ENCODE data around the gene SCYGR8.

Gene SCYGR8

GRCh38 chr2:227785293-227785692 is 39.6 kb downstream of the SCYGR8 start:
- no peaks in the 10 kb centered on the region for H4K20me1 ChIP-seq (ENCODE audit: insufficient read depth, low read length)
- no peak overlapping the region for H2AFZ ChIP-seq (ENCODE audit: low read depth, low read length)
- no peak for DNase-seq
- no peaks in the 10 kb centered on the region for H3K79me2 ChIP-seq (ENCODE audit: insufficient read depth, low read length)
- H3K36me3 ChIP-seq (ENCODE audit: insufficient read depth, low read length) = no peaks in the 10 kb centered on the region
- H3K4me3 ChIP-seq (ENCODE audit: low read depth in 1 of 2, low read length in 2 of 2) = no peak overlapping the region
- no peak for TF ChIP-seq EZH2 (IDR thresholded peaks at IDR 0.05; ENCODE audit: borderline replicate concordance, low read depth, low read length, severe bottlenecking)
- TF ChIP-seq CTCF (IDR thresholded peaks at IDR 0.05; ENCODE audit: borderline replicate concordance, extremely low read depth, low read length, poor library complexity, severe bottlenecking) = no peak
- no peak overlapping the region for H3K27ac ChIP-seq (ENCODE audit: low read length)
- H3K4me1 ChIP-seq (ENCODE audit: insufficient read depth, low read length) = no peaks in the 10 kb centered on the region
- H3K27me3 ChIP-seq (ENCODE audit: insufficient read depth, low read length, poor library complexity) = no peaks in the 10 kb centered on the region
- H3K9ac ChIP-seq (ENCODE audit: low read depth, low read length) = no peak overlapping the region
- H3K9me3 ChIP-seq (ENCODE audit: insufficient read depth, low read length, severe bottlenecking) = no peaks in the 10 kb centered on the region
- ATAC-seq (ENCODE audit: insufficient read depth, low read depth) = no peak
- no peak overlapping the region for H3K4me2 ChIP-seq (ENCODE audit: insufficient read depth, low read length)

- Histone ChIP-seq H3K4me1 (ENCODE audit: insufficient read depth, low read length) (no peaks in the 10 kb centered on the region), H3K9ac (ENCODE audit: low read depth, low read length) (no peak overlapping the region), H3K79me2 (ENCODE audit: insufficient read depth, low read length) (no peaks in the 10 kb centered on the region), H3K27ac (ENCODE audit: low read length) (no peak overlapping the region), H4K20me1 (ENCODE audit: insufficient read depth, low read length) (no peaks in the 10 kb centered on the region), H2AFZ (ENCODE audit: low read depth, low read length) (no peak overlapping the region), H3K27me3 (ENCODE audit: insufficient read depth, low read length, poor library complexity) (no peaks in the 10 kb centered on the region), H3K9me3 (ENCODE audit: insufficient read depth, low read length, severe bottlenecking) (no peaks in the 10 kb centered on the region), H3K36me3 (ENCODE audit: insufficient read depth, low read length) (no peaks in the 10 kb centered on the region), H3K4me2 (ENCODE audit: insufficient read depth, low read length) (no peak overlapping the region), H3K4me3 (ENCODE audit: low read depth in 1 of 2, low read length in 2 of 2) (no peak overlapping the region)
- ATAC-seq (ENCODE audit: insufficient read depth, low read depth) = no peak
- TF ChIP-seq EZH2 (IDR thresholded peaks at IDR 0.05; ENCODE audit: borderline replicate concordance, low read depth, low read length, severe bottlenecking) (no peak), CTCF (IDR thresholded peaks at IDR 0.05; ENCODE audit: borderline replicate concordance, extremely low read depth, low read length, poor library complexity, severe bottlenecking) (no peak)
- DNase-seq = no peak
These were observed 42.9 kb downstream of the SCYGR8 start for GRCh38 chr2:227788561-227789018.

- no peak for ATAC-seq (ENCODE audit: insufficient read depth, low read depth)
- Histone ChIP-seq H2AFZ (ENCODE audit: low read depth, low read length) (no peak overlapping the region), H3K27ac (ENCODE audit: low read length) (no peak overlapping the region), H3K79me2 (ENCODE audit: insufficient read depth, low read length) (no peaks in the 10 kb centered on the region), H3K4me2 (ENCODE audit: insufficient read depth, low read length) (no peak overlapping the region), H3K4me3 (ENCODE audit: low read depth in 1 of 2, low read length in 2 of 2) (no peak overlapping the region), H3K9me3 (ENCODE audit: insufficient read depth, low read length, severe bottlenecking) (no peaks in the 10 kb centered on the region), H4K20me1 (ENCODE audit: insufficient read depth, low read length) (no peaks in the 10 kb centered on the region), H3K9ac (ENCODE audit: low read depth, low read length) (no peak overlapping the region), H3K36me3 (ENCODE audit: insufficient read depth, low read length) (no peaks in the 10 kb centered on the region), H3K27me3 (ENCODE audit: insufficient read depth, low read length, poor library complexity) (no peaks in the 10 kb centered on the region), H3K4me1 (ENCODE audit: insufficient read depth, low read length) (no peaks in the 10 kb centered on the region)
- TF ChIP-seq EZH2 (IDR thresholded peaks at IDR 0.05; ENCODE audit: borderline replicate concordance, low read depth, low read length, severe bottlenecking) (no peak), CTCF (IDR thresholded peaks at IDR 0.05; ENCODE audit: borderline replicate concordance, extremely low read depth, low read length, poor library complexity, severe bottlenecking) (no peak)
- DNase-seq = no peak
These were observed 44.1 kb downstream of the SCYGR8 start for GRCh38 chr2:227789803-227790202.
